Type B pancreatic cell (in vitro differentiated cells): ENCODE results near the gene ANGPTL4. TPM values are rescaled to one million over a fixed set of nuclear protein-coding genes. Genes with fewer than 3 reads are reported as not detected.
A peak's percentile ranks its signal among the peaks of the same experiment; 100 is the strongest.
"Not testable (repeated sequence)": the region's sequence is repeated elsewhere in the genome, so short reads cannot be mapped to it uniquely, and the experiment has no call there.

Experiments used
- DNase-seq: peaks from one replicate; pipeline ENCODE4 v3.0.0; 2021; ENCODE audit warnings: mixed read lengths; ENCODE audit not compliant: unreplicated experiment; ENCODE audit errors: extremely low spot score
- H3K27ac Mint-ChIP-seq: 2 replicates; pipeline ENCODE4 v1.8.0; 2021; ENCODE audit warnings: mild to moderate bottlenecking, mixed read lengths
- H3K27me3 Mint-ChIP-seq: 2 replicates; pipeline ENCODE4 v1.8.0; 2021; ENCODE audit warnings: mixed read lengths
- H3K36me3 Mint-ChIP-seq: 2 replicates; pipeline ENCODE4 v1.8.0; 2021; ENCODE audit warnings: mixed read lengths
- H3K4me1 Mint-ChIP-seq: one replicate; pipeline ENCODE4 v1.8.0; 2021; ENCODE audit warnings: mixed read lengths; ENCODE audit not compliant: unreplicated experiment
- H3K4me3 Mint-ChIP-seq: 2 replicates; pipeline ENCODE4 v1.8.0; 2021; ENCODE audit warnings: mild to moderate bottlenecking, mixed read lengths
- H3K9me3 Mint-ChIP-seq: 2 replicates; pipeline ENCODE4 v1.8.0; 2021; ENCODE audit warnings: mixed read lengths
- long read RNA-seq: library from polyadenylated mRNA; unstranded; transcript quantifications from one replicate; pipeline ENCODE4 v2.0.0, GENCODE V29; 2020
- total RNA-seq: library from RNA; stranded (reverse); gene quantifications from 2 replicates; pipeline ENCODE4 v1.2.1, GENCODE V29; 2021; ENCODE audit warnings: low replicate concordance
- TF ChIP-seq, protein P1 (sequence below): fragments of 200-600 bp; sonication (generic); conservative IDR thresholded peaks from 2 replicates; pipeline ENCODE4 v1.5.0; 2021; ENCODE audit warnings: antibody characterized with exemption, mild to moderate bottlenecking

ANGPTL4 gene, protein sequence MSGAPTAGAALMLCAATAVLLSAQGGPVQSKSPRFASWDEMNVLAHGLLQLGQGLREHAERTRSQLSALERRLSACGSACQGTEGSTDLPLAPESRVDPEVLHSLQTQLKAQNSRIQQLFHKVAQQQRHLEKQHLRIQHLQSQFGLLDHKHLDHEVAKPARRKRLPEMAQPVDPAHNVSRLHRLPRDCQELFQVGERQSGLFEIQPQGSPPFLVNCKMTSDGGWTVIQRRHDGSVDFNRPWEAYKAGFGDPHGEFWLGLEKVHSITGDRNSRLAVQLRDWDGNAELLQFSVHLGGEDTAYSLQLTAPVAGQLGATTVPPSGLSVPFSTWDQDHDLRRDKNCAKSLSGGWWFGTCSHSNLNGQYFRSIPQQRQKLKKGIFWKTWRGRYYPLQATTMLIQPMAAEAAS
- total RNA-seq = 4.2 and 4.7 TPM in 2 replicates
- long read RNA-seq, partial matches to known transcripts = 0 of 4 reads
- long read RNA-seq, other reads (novel, unspliced or antisense) = 2 of 4 reads

- H3K27me3 Mint-ChIP-seq = peaks cover 42% of the 10 kb centered on the region
- H3K27ac Mint-ChIP-seq = peak within 1 kb of the TSS; percentile 77
- peaks cover 33% of the 10 kb centered on the region for H3K4me1 Mint-ChIP-seq
- peak; percentile 76 for DNase-seq
- H3K36me3 Mint-ChIP-seq = no peaks in the 10 kb centered on the region
- H3K9me3 Mint-ChIP-seq = no peaks in the 10 kb centered on the region
- TF ChIP-seq, protein P1, sequence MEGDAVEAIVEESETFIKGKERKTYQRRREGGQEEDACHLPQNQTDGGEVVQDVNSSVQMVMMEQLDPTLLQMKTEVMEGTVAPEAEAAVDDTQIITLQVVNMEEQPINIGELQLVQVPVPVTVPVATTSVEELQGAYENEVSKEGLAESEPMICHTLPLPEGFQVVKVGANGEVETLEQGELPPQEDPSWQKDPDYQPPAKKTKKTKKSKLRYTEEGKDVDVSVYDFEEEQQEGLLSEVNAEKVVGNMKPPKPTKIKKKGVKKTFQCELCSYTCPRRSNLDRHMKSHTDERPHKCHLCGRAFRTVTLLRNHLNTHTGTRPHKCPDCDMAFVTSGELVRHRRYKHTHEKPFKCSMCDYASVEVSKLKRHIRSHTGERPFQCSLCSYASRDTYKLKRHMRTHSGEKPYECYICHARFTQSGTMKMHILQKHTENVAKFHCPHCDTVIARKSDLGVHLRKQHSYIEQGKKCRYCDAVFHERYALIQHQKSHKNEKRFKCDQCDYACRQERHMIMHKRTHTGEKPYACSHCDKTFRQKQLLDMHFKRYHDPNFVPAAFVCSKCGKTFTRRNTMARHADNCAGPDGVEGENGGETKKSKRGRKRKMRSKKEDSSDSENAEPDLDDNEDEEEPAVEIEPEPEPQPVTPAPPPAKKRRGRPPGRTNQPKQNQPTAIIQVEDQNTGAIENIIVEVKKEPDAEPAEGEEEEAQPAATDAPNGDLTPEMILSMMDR = peak; percentile 38
- H3K4me3 Mint-ChIP-seq = peak within 1 kb of the TSS; percentile 87
These were observed at the start of gene ANGPTL4 for GRCh38 chr19:8363803-8364771. Gene ANGPTL4, plus strand, starts transcription at chr19:8364155. Its CDS starts 167 bp downstream, at chr19:8364322.

GRCh38 chr19:8314981-8315640 is 48.8 kb upstream of the ANGPTL4 start:
- H3K9me3 Mint-ChIP-seq, H3K27me3 Mint-ChIP-seq, H3K4me1 Mint-ChIP-seq, H3K36me3 Mint-ChIP-seq, DNase-seq, H3K4me3 Mint-ChIP-seq, H3K27ac Mint-ChIP-seq: not testable (repeated sequence)

GRCh38 chr19:8316351-8317125 is 47.4 kb upstream of the ANGPTL4 start:
- no peak for DNase-seq
- TF ChIP-seq, protein P1 = no peak
- Mint-ChIP-seq H3K9me3 (no peaks in the 10 kb centered on the region), H3K27me3 (no peaks in the 10 kb centered on the region), H3K4me1 (peaks cover 9% of the 10 kb centered on the region), H3K36me3 (no peaks in the 10 kb centered on the region), H3K27ac (no peak overlapping the region), H3K4me3 (no peak overlapping the region)

DNA sequence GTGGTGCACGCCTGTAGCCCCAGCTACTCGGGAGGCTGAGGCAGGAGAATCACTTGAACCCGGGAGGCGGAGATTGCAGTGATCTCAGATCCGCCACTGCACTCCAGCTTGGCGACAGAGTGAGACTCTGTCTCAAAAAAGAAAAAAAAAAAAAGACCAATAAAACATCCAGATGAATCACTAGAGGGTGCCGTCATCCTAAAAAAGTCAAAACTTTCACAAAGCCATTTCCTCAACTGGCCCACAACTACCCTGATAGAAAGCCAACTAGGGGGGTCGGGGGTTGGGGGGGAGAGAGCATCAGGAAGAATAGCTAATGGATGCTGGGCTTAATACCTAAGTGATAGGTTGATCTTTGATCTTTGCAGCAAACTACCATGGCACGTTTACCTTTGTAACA is 45.1 kb upstream of the ANGPTL4 start:
- not testable (repeated sequence) for H3K9me3 Mint-ChIP-seq, H3K4me1 Mint-ChIP-seq, DNase-seq, H3K27ac Mint-ChIP-seq, H3K36me3 Mint-ChIP-seq, H3K27me3 Mint-ChIP-seq
- H3K4me3 Mint-ChIP-seq = peak overlapping the region; percentile 62

GRCh38 chr19:8319807-8320520 is 44.0 kb upstream of the ANGPTL4 start:
- H3K27ac Mint-ChIP-seq = peak overlapping the region; percentile 99

More at GRCh38 chr19:8319807-8320520, 44.0 kb upstream of the ANGPTL4 start:
- Mint-ChIP-seq H3K27me3 (no peaks in the 10 kb centered on the region), H3K4me3 (peak overlapping the region; percentile 99), H3K4me1 (peaks cover 9% of the 10 kb centered on the region), H3K9me3 (no peaks in the 10 kb centered on the region), H3K36me3 (no peaks in the 10 kb centered on the region)
- no peak for DNase-seq
- TF ChIP-seq, protein P1 = no peak
